NCI-H2029 treated with DMSO at 0.1 percent for 48 hours (cell line): ENCODE measurements around the gene CNNM3.
A peak's percentile ranks its signal among the peaks of the same experiment; 100 is the strongest.
"Not testable (repeated sequence)": the region's sequence is repeated elsewhere in the genome, so short reads cannot be mapped to it uniquely, and the experiment has no call there.

Experiments used
- DNase-seq: peaks from one replicate; lab custom pipeline; 2025; lab: John Stamatoyannopoulos, UW

CNNM3 gene

DNA sequence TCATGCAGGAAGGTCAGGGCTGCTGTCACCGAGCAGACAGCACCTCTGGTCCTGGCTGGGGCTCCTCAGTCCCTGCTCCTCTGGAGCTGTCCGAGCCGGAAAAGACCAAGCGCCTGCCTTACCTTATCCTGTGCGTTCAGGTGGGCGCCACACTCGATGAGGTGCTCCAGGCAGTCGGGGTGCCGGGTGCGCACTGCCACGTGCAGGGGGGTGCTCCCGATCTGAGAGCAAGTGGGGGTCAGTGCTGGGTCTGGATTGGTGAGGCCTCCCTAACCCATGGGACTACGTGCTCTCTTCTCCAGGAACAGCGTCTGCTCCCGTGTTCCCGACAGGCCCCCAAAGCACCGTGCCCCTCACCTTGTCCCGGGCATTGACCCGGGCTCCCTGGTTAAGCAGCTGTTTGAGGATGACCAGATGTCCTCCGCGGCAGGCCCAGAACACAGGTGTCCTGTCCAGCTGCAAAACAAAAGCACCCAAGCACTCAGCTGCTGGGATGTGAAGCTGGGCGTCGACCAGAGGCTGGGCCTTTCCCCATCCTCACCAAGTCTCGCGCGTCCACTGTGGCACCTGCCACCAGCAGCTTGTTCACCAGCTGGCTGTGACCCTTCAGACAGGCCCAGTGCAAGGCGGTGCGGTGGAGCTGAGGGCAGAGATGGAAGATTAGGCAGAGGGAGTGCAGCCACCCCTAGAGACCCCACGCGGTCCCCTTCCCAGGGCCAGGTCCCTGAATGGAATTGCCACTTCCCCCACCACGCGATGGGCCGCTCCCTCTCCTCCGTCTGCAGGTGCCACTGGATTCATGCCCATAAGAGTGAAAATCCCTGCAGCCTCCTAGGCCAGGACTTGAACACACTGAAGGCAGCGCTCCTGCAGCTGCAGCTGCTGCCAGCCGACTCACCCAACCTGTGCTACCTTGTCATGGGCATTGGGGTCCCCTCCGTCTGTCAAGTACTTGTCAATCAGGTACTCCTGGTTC, 24.1 kb downstream of the CNNM3 start:
- no peak for DNase-seq

- no peak for DNase-seq
Observed at GRCh38 chr2:96841701-96842495, 25.8 kb downstream of the CNNM3 start.

DNA sequence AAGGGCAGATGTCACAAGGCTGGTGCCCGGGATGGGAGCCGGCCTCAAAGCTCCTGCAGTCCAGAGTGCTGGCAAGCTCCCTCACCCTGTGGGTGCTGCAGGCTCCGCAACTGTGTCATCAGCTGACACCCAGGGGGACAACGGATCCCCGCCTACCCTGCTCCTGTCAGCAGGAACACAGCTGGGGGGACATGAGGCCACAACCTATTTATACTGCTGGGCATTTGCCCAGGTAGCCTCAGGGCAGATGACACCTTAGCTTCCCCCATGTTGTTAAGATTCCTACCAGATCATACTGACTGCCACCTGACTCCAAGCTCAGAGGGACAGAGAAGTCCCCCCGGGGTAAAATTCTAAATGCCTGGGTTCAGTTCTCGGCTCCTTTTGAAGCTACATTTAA, 26.5 kb downstream of the CNNM3 start:
- DNase-seq, result no peak

- DNase-seq, result no peak
Observed at GRCh38 chr2:96843538-96844268, 27.6 kb downstream of the CNNM3 start, which contains the start of gene ANKRD23. ANKRD23 (minus strand) TSS chr2:96844021; CDS start chr2:96843992, 29 bp downstream.

DNA sequence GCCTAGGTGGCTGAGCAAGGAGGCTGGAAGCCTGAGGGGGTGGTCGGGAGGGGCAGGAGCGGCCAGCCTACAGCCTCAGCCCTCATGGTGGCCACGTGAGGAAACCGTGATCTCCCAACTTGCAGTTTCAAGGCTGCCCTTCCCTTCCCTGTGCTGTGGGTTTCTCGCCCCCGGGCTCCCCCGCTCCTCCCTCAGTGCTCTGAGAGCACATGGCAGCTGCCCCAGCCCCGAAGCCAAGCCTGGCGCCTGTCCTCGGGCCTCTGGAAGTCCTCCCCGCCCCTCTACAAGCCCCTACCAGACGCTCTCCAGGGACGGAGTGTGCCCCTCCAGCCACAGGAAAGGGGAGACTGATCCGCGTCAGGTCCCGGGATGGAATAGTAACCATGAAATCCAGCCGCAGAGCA, 28.3 kb downstream of the CNNM3 start:
- no peak for DNase-seq

DNA sequence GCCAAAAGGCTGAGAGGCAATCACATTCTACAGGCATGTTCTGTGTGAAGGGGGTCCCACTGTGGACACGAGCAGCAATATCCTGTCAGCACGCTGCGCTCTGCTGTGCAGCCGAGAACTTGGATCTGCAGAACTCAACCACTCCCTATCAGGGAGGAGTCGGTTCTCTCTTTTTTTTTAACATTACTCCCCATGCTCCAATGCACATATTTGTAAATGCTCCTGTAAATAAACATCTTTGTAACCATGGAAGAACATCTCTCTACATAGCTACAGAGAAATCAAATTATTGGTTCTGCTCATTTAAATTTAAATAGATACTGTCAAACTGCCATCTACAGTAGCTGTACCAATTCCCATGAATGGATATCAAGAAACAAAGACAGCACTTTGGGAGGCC, 30.8 kb downstream of the CNNM3 start:
- DNase-seq, result no peak

- DNase-seq, result no peak
Observed at GRCh38 chr2:96847586-96847985, 31.5 kb downstream of the CNNM3 start.

DNA sequence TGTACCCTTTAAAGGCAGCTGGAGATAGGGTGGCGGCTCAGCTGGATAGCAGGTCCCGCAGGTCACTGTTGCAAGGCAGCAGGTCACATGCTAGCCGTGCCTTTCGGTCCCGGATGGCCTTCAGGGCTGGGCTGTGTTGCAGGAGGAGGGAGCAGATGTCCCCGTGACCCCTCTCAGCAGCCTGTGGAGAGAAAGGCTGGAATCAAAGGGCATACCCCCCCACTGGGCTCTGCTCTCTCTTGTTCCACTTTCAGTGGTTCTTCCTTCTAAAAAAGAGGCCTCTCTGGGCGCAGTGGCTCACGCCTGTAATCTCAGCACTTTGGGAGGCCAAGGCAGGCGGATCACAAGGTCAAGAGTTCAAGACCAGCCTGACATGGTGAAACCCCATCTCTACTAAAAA, 32.2 kb downstream of the CNNM3 start:
- no peak for DNase-seq

DNA sequence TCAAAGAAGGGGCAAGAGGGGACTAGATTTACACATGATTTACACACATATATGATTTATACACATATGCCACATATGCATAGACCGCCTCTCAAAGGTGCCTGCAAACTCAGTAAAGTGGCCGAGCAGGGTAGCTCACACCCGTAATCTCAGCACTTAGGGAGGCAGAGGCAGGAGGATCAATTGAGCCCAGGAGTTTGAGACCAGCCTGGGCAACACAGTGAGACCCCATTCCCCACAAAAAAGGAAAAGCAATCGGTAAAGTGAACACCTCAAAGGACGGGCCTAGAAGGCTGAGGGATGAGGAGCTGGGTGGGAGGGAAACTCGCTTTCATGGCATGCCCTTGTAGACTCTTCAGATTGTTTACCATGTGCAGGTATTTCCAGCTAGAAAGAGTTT, 36.6 kb downstream of the CNNM3 start:
- no peak for DNase-seq

- no peak for DNase-seq
Observed at GRCh38 chr2:96853321-96853720, 37.3 kb downstream of the CNNM3 start.

DNA sequence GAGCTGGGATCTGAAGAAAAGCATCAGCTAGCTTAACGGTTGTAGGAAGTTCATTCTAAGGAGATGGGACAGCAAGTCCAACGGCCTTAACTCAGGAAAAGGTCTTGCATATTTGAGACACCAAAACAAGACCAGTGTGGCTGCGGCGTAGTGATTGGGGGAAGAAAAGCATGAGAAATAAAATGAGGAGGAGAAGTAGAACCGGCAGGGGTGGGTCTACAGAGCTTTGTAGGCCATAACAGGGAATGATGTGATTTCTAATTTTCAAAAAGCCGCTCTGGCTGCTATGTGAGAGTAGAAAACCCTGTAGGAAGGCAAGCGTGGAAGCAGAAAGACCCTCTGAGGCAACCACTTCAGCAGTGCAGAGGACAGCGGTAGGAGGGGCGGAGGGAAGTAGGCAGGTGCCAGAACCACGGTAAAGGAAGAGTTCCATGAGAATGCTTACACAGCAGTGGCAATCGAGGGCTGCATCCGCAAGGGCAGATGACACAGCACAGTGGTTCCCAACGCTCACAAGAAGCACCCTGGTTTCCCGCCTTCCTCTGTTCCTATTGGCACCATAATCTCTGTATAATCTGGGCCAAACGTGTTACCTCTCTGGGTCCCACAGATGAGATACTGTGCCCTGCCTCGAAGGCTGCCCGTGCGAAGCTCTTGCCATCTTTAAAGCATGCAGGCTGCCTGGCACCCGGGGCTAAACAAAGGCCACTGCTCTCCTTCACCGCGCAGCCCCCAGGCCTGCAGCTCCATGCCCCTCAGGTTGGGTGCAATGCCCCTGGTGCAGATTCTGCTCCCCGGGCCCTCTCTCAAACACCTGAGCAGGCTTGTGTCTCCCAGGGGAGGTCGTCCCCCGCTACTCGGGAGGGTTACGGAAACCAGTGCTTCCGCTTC, 41.0 kb downstream of the CNNM3 start:
- DNase-seq, result peak; percentile 23

DNA sequence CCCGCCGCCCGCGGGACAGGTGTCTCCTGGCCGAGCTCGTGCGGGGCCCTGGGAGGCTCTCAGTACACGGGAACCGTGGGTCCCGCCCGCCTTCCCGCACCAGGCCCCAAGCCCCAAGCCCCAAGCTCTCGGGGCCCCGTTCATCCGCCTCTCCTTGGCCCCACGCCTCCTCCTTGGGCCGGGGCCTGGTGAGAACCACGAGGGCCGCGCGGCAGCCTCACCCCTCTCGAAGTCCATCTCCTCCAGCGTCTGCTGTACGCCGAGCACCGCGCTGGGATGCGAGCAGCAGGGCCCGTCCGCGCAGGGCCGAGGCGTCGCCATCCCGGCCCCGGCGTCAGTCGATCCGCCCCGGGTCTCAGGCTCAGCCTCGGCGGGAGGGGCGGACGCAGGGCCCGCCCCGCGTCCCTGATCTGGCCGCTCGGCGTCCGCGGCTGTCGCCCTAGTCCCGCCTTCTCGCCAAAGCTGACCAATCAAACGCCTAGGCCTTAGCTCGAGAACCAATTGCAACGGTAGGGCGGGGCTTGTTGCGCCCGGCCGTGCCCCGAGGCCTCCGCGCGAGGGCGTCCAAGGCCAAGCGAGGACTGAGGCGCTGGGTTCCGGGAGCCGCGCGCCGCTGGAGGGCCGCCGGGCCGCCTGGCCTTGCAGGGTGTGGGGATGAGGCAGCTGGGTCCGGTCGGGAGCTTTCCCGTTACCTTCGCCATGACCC, 41.8 kb downstream of the CNNM3 start, which contains the start of gene ANKRD39:
Gene ANKRD39, minus strand, starts transcription at position 350 of the 706 bp plus-strand sequence. Its CDS starts 29 bp downstream, at position 321.
- peak; percentile 77 for DNase-seq

DNA sequence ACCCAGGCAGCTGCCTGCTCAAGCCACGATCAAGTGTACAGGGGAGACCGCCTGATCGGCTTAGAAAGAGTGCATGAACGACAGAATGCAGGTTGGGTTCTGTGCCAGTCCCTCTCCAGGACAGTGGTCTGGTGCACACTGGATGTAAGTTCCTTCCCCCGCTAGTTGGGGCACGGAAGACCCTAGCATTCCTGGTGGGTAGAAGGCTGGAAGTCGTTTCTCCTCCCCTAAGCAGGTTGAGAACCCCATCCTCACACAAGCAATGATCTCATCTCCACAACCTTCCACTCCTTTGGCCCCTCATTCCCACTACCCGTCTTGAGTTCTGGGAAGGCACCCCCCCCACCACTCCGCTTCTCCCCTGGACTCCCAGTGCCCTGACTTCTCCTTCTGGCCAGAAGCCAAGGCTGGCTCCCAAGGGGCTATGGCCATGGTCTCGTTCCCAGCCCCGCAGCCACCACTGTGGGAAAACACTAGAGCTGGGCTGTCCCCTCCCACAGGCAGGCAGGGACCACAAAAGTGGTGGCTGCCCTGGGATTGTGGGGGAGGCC, 43.1 kb downstream of the CNNM3 start:
- no peak for DNase-seq

GRCh38 chr2:96859681-96860064, 43.6 kb downstream of the CNNM3 start:
- DNase-seq, result no peak

GRCh38 chr2:96860065-96861029, 44.3 kb downstream of the CNNM3 start:
- DNase-seq, result no peak

DNA sequence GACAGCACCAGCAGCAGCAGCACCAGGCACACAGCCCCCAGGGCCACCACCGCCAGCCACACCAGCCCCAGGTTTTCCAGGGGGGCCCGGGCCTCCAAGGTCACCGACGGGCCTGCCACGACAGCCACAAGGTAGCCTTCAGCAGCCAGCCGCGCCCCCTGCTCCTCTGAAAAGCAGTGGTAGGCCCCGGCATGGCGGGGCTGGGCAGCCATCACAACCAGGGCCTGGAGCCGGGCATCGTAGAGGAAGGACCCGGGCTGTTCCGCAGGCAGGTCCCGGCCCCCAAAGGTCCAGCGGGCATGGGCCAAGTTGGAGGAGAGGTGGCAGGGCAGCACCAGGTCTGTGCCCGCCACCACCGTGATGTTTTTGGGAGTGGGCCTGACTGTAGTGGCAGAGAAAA, 45.0 kb downstream of the CNNM3 start:
- DNase-seq, result no peak

- DNase-seq, result not testable (repeated sequence)
Observed at GRCh38 chr2:96863056-96863455, 47.0 kb downstream of the CNNM3 start.

- DNase-seq, result no peak
Observed at GRCh38 chr2:96863575-96864342, 47.7 kb downstream of the CNNM3 start.
